PC-3 (cell line): ENCODE measurements around the gene AKR7A2. TPM values are rescaled to one million over a fixed set of nuclear protein-coding genes. Genes with fewer than 3 reads are reported as not detected.

Experiments used
- ATAC-seq: fragments of 200-7000 bp; cut with Tn5 transposase; 2 replicates; pipeline ENCODE4 v1.9.1; 2020; ENCODE audit warnings: mild to moderate bottlenecking, moderate library complexity
- BruUV-seq: library from RNA; stranded (reverse); fragments of 400-500 nt; replicated peaks from 2 replicates; lab custom pipeline; 2021; lab: Mats Ljungman, UMichigan
- CTCF ChIA-PET: fragments of 300-600 bp; sonication (Branson Sonifier 250); formaldehyde crosslinking; loops from one replicate; lab custom pipeline; 2022; ENCODE audit warnings: antibody characterized with exemption; lab: Charles Lee
- POLR2A ChIA-PET: fragments of 300-600 bp; sonication (Branson Sonifier 250); formaldehyde crosslinking; loops from one replicate; lab custom pipeline; 2022; ENCODE audit warnings: antibody characterized with exemption; ENCODE audit not compliant: unreplicated experiment; lab: Charles Lee
- DNase-seq: peaks from one replicate; pipeline ENCODE4 v3.0.0-alpha.2; 2015
- H2AFZ ChIP-seq: fragments of 300-600 bp; sonication (generic); 2 replicates; pipeline ENCODE4 v1.6.0; 2016; ENCODE audit warnings: antibody characterized with exemption, low read length
- H3F3A ChIP-seq: fragments of 300-600 bp; sonication (generic); one replicate; pipeline ENCODE4 v1.6.0; 2017; ENCODE audit warnings: antibody characterized with exemption, low read length, control low read depth, mild to moderate bottlenecking; ENCODE audit not compliant: unreplicated experiment
- H3K27ac ChIP-seq: fragments of 300-600 bp; sonication (generic); 2 replicates; pipeline ENCODE4 v1.5.1; 2016; ENCODE audit warnings: mild to moderate bottlenecking, low read length
- H3K27me3 ChIP-seq: fragments of 300-600 bp; sonication (generic); 2 replicates; pipeline ENCODE4 v1.6.1; 2016; ENCODE audit warnings: low read length, mixed read lengths
- H3K36me3 ChIP-seq: fragments of 300-600 bp; sonication (generic); 2 replicates; pipeline ENCODE4 v1.6.1; 2016; ENCODE audit warnings: low read depth, mixed run types, low read length, mixed read lengths
- H3K4me1 ChIP-seq: fragments of 300-600 bp; sonication (generic); 2 replicates; pipeline ENCODE4 v1.5.1; 2016; ENCODE audit warnings: low read length; ENCODE audit not compliant: insufficient read depth
- H3K4me2 ChIP-seq: fragments of 300-600 bp; sonication (generic); 2 replicates; pipeline ENCODE4 v1.6.0; 2016; ENCODE audit warnings: low read length
- H3K4me3 ChIP-seq: fragments of 300-600 bp; sonication (generic); 2 replicates; pipeline ENCODE4 v1.5.1; 2016; ENCODE audit warnings: mild to moderate bottlenecking, low read length, mixed read lengths
- H3K79me2 ChIP-seq: fragments of 300-600 bp; sonication (generic); 2 replicates; pipeline ENCODE4 v1.6.1; 2017; ENCODE audit warnings: low read length, mixed read lengths
- H3K9ac ChIP-seq: fragments of 300-600 bp; sonication (generic); 2 replicates; pipeline ENCODE4 v1.6.0; 2016; ENCODE audit warnings: mild to moderate bottlenecking, low read length
- H3K9me2 ChIP-seq: fragments of 300-600 bp; sonication (generic); replicated peaks from 2 replicates; pipeline ENCODE4 v1.6.1; 2016; ENCODE audit warnings: mixed run types, low read length, mixed read lengths
- H3K9me3 ChIP-seq: fragments of 300-600 bp; sonication (generic); 2 replicates; pipeline ENCODE4 v1.6.1; 2016; ENCODE audit warnings: low read length, mixed read lengths
- H4K20me1 ChIP-seq: fragments of 300-600 bp; sonication (generic); 2 replicates; pipeline ENCODE4 v1.6.1; 2016; ENCODE audit warnings: low read length, mixed read lengths
- CTCF ChIP-seq: fragments of 300-600 bp; sonication (generic); conservative IDR thresholded peaks from 2 replicates; pipeline ENCODE4 v1.5.1; 2017; ENCODE audit warnings: antibody characterized with exemption, low read depth, mild to moderate bottlenecking, low read length
- EZH2 ChIP-seq: fragments of 300-600 bp; sonication (generic); IDR thresholded peaks from one replicate; pipeline ENCODE4 v1.6.1; 2017; ENCODE audit warnings: antibody characterized with exemption, mild to moderate bottlenecking, low read length; ENCODE audit not compliant: unreplicated experiment
- EZH2phosphoT487 ChIP-seq: fragments of 300-600 bp; sonication (generic); IDR thresholded peaks from 2 replicates; pipeline ENCODE4 v1.6.1; 2018; ENCODE audit warnings: mild to moderate bottlenecking, antibody characterized with exemption, low read length, borderline replicate concordance
- intact Hi-C: fragments of 100-400 bp; cut with micrococcal nuclease; formaldehyde crosslinking; loops from 2 replicates; pipeline ENCODE4 v1.9.0; 2023
- total RNA-seq: library from RNA; depleted of rRNA; stranded (reverse); fragments of >200 nt; gene quantifications from 2 replicates; pipeline ENCODE4 v1.2.3, GENCODE V29; 2014

Gene AKR7A2
- total RNA-seq, 1 experiment from 2014 or later = 63.3 TPM

- no peaks in the 10 kb centered on the region for H3K4me1 ChIP-seq
- ChIA-PET CTCF (no interaction called here), POLR2A (no interaction called here)
- H3K27me3 ChIP-seq = no peaks in the 10 kb centered on the region
- no peaks in the 10 kb centered on the region for H3K79me2 ChIP-seq
- H3K9ac ChIP-seq = no peak overlapping the region
- H3K4me3 ChIP-seq = no peak overlapping the region
- no peak overlapping the region for H3K4me2 ChIP-seq
- no peak for ATAC-seq
- no peak overlapping the region for H3K27ac ChIP-seq
- H3F3A ChIP-seq = no peaks in the 10 kb centered on the region
- no peak for TF ChIP-seq CTCF
- TF ChIP-seq EZH2phosphoT487 = no peak
- TF ChIP-seq EZH2 = no peak
- no peak overlapping the region for H2AFZ ChIP-seq
- no peak for DNase-seq
- intact Hi-C loops = no loop called here
- no peaks in the 10 kb centered on the region for H3K9me3 ChIP-seq
- no TSS peak for BruUV-seq
- H4K20me1 ChIP-seq = no peaks in the 10 kb centered on the region
- H3K36me3 ChIP-seq = no peaks in the 10 kb centered on the region; the same call in 1 of the 2 replicates
- no peaks in the 10 kb centered on the region for H3K9me2 ChIP-seq
Observed at GRCh38 chr1:19322481-19322880, 10.5 kb upstream of the AKR7A2 start.

- Histone ChIP-seq H3K4me2 (no peak overlapping the region), H2AFZ (no peak overlapping the region), H3K4me3 (no peak overlapping the region), H4K20me1 (no peaks in the 10 kb centered on the region), H3K4me1 (no peaks in the 10 kb centered on the region), H3F3A (no peaks in the 10 kb centered on the region), H3K36me3 (no peaks in the 10 kb centered on the region; the same call in 1 of the 2 replicates), H3K9me2 (no peaks in the 10 kb centered on the region), H3K9me3 (no peaks in the 10 kb centered on the region), H3K9ac (no peak overlapping the region), H3K27ac (no peak overlapping the region), H3K27me3 (no peaks in the 10 kb centered on the region), H3K79me2 (no peaks in the 10 kb centered on the region)
- BruUV-seq = no TSS peak
- intact Hi-C loops = no loop called here
- ChIA-PET POLR2A (no interaction called here), CTCF (no interaction called here)
- DNase-seq = no peak
- ATAC-seq = no peak
- TF ChIP-seq CTCF (no peak), EZH2 (no peak), EZH2phosphoT487 (no peak)
Observed at GRCh38 chr1:19321071-19321470, 9.1 kb upstream of the AKR7A2 start.

GRCh38 chr1:19319196-19319595 is 7.3 kb upstream of the AKR7A2 start:
- DNase-seq (no peak), ATAC-seq (no peak)
- Histone ChIP-seq H3K27ac (no peak overlapping the region), H3K36me3 (no peaks in the 10 kb centered on the region; the same call in 1 of the 2 replicates), H3K9me3 (no peaks in the 10 kb centered on the region), H3K79me2 (peaks cover 4% of the 10 kb centered on the region; the same call in 1 of the 2 replicates), H4K20me1 (no peaks in the 10 kb centered on the region), H3F3A (no peaks in the 10 kb centered on the region), H3K27me3 (no peaks in the 10 kb centered on the region), H3K9me2 (no peaks in the 10 kb centered on the region), H3K4me3 (no peak overlapping the region), H2AFZ (no peak overlapping the region), H3K9ac (no peak overlapping the region), H3K4me1 (peaks cover 15% of the 10 kb centered on the region), H3K4me2 (no peak overlapping the region)
- ChIA-PET POLR2A (no interaction called here), CTCF (no interaction called here)
- no TSS peak for BruUV-seq
- intact Hi-C loops = no loop called here
- no peak for TF ChIP-seq CTCF
- TF ChIP-seq EZH2 = no peak
- no peak for TF ChIP-seq EZH2phosphoT487
